SK-N-SH (cell line): ENCODE data around the gene C16orf74. TPM values are rescaled to one million over a fixed set of nuclear protein-coding genes. Genes with fewer than 3 reads are reported as not detected.

Experiments used
- CTCF ChIA-PET: fragments of 300-600, 350-600 bp; formaldehyde crosslinking; extraction: SDS; loops from one replicate; lab custom pipeline; 2021; lab: Yijun Ruan, JAX
- POLR2A ChIA-PET: fragments of 350-600 bp; sonication (Branson Sonifier 250); formaldehyde crosslinking; extraction: SDS; loops from one replicate; lab custom pipeline; 2020; ENCODE audit warnings: antibody characterized with exemption, inconsistent platforms; lab: Yijun Ruan, JAX
- DNase-seq: peaks from one replicate; pipeline ENCODE4 v3.0.0; 2012
- H2AFZ ChIP-seq: fragments of 200-600 bp; sonication (generic); 2 replicates; pipeline ENCODE4 v1.8.1; 2016; ENCODE audit warnings: antibody characterized with exemption, mild to moderate bottlenecking, low read depth
- H3F3A ChIP-seq: fragments of 200-600 bp; sonication (generic); replicated peaks from 2 replicates; pipeline ENCODE3; 2016; ENCODE audit warnings: antibody characterized with exemption, mild to moderate bottlenecking; ENCODE audit not compliant: insufficient read depth
- H3K27ac ChIP-seq, 2 experiments: fragments of 200-500 bp in 1 of 2; fragments of 200-600 bp in 1 of 2; sonication (Bioruptor generic) in 1 of 2; sonication (generic), shearing (Covaris generic) in 1 of 2; 2 replicates each; pipeline versions ENCODE4 v1.5.1 to v1.6.1; 2014 to 2016; ENCODE audit warnings: low read depth in 2 of 2, inconsistent platforms in 1 of 2, low read length in 1 of 2, mild to moderate bottlenecking in 1 of 2, mixed read lengths in 1 of 2
- H3K27me3 ChIP-seq: fragments of 200-600 bp; sonication (generic), shearing (Covaris generic); 2 replicates; pipeline ENCODE4 v1.6.1; 2016; ENCODE audit warnings: mixed run types; ENCODE audit not compliant: insufficient read depth
- H3K36me3 ChIP-seq, 2 experiments: fragments of 200-500 bp in 1 of 2; fragments of 200-600 bp in 1 of 2; sonication (Bioruptor generic) in 1 of 2; sonication (generic) in 1 of 2; replicated peaks in 1 of 2; 2 replicates each; pipeline versions ENCODE3 to v1.5.1; 2014 to 2016; ENCODE audit warnings: low read length in 1 of 2, mild to moderate bottlenecking in 1 of 2; ENCODE audit not compliant: insufficient read depth in 2 of 2, control insufficient read depth in 1 of 2
- H3K4me1 ChIP-seq, 2 experiments: fragments of 200-500 bp in 1 of 2; fragments of 200-600 bp in 1 of 2; sonication (Bioruptor generic) in 1 of 2; sonication (generic), shearing (Covaris generic) in 1 of 2; 2 replicates each; pipeline versions ENCODE4 v1.5.1 to v1.6.1; 2014 to 2016; ENCODE audit warnings: low read depth in 1 of 2, low read length in 1 of 2, mixed run types in 1 of 2; ENCODE audit not compliant: insufficient read depth in 2 of 2, control insufficient read depth in 1 of 2
- H3K4me2 ChIP-seq: fragments of 200-600 bp; sonication (generic), shearing (Covaris generic); 2 replicates; pipeline ENCODE4 v1.6.1; 2017; ENCODE audit warnings: mixed run types
- H3K4me3 ChIP-seq, 2 experiments: fragments of 200-500 bp in 1 of 2; fragments of 200-600 bp in 1 of 2; sonication (Bioruptor generic) in 1 of 2; sonication (generic), shearing (Covaris generic) in 1 of 2; 2 replicates each; pipeline versions ENCODE4 v1.5.1 to v1.8.1; 2014 to 2016; ENCODE audit warnings: low read depth in 2 of 2, inconsistent platforms in 1 of 2, low read length in 1 of 2, mild to moderate bottlenecking in 1 of 2, mixed read lengths in 1 of 2, moderate library complexity in 1 of 2
- H3K79me2 ChIP-seq: fragments of 200-600 bp; sonication (generic); 2 replicates; pipeline ENCODE4 v1.8.1; 2017; ENCODE audit warnings: mild to moderate bottlenecking; ENCODE audit not compliant: insufficient read depth
- H3K9ac ChIP-seq: fragments of 200-600 bp; sonication (generic); 2 replicates; pipeline ENCODE4 v1.6.1; 2017; ENCODE audit warnings: mixed run types
- H3K9me2 ChIP-seq: fragments of 200-600 bp; sonication (generic); 2 replicates; pipeline ENCODE4 v1.6.1; 2017; ENCODE audit warnings: mixed run types
- H3K9me3 ChIP-seq: fragments of 200-600 bp; sonication (generic); 2 replicates; pipeline ENCODE4 v1.6.1; 2017; ENCODE audit warnings: mixed run types, mild to moderate bottlenecking, moderate library complexity
- H4K20me1 ChIP-seq: fragments of 200-600 bp; sonication (generic); 2 replicates; pipeline ENCODE4 v1.6.1; 2017; ENCODE audit warnings: mild to moderate bottlenecking, mixed run types; ENCODE audit not compliant: insufficient read depth
- CHD2 ChIP-seq: fragments of 150-350 bp; IDR thresholded peaks from 2 replicates; pipeline ENCODE4 v1.6.1; 2018; ENCODE audit warnings: low read length; ENCODE audit not compliant: partially characterized antibody
- ELF1 ChIP-seq: IDR thresholded peaks from 2 replicates; pipeline ENCODE4 v1.4.0; 2012
- FOXM1 ChIP-seq: IDR thresholded peaks from 2 replicates; pipeline ENCODE4 v1.4.0; 2012; ENCODE audit warnings: low read depth, mild to moderate bottlenecking
- GABPA ChIP-seq: IDR thresholded peaks from 2 replicates; pipeline ENCODE4 v1.4.0; 2012; ENCODE audit warnings: low read depth, mild to moderate bottlenecking
- MAX ChIP-seq: IDR thresholded peaks from 2 replicates; pipeline ENCODE4 v1.4.0; 2012; ENCODE audit warnings: low read depth
- MEF2A ChIP-seq: IDR thresholded peaks from 2 replicates; pipeline ENCODE4 v1.4.0; 2012; ENCODE audit warnings: low read depth, borderline replicate concordance
- MXI1 ChIP-seq: IDR thresholded peaks from 2 replicates; pipeline ENCODE4 v1.6.1; 2012; ENCODE audit warnings: mild to moderate bottlenecking, low read depth, low read length, improper control_type of control experiment
- NFIC ChIP-seq: IDR thresholded peaks from 2 replicates; pipeline ENCODE4 v1.4.0; 2012; ENCODE audit warnings: borderline replicate concordance
- POLR2AphosphoS5 ChIP-seq: IDR thresholded peaks from 2 replicates; pipeline ENCODE4 v1.6.1; 2012; ENCODE audit warnings: low read depth, low read length
- REST ChIP-seq: IDR thresholded peaks from 2 replicates; pipeline ENCODE4 v1.6.1; 2012; ENCODE audit warnings: mild to moderate bottlenecking, low read depth, low read length, moderate library complexity
- SIN3A ChIP-seq: IDR thresholded peaks from 2 replicates; pipeline ENCODE4 v1.6.1; 2012; ENCODE audit warnings: low read depth, mild to moderate bottlenecking, low read length, moderate library complexity, borderline replicate concordance
- TAF1 ChIP-seq: IDR thresholded peaks from 2 replicates; pipeline ENCODE4 v1.6.1; 2012; ENCODE audit warnings: low read depth, mild to moderate bottlenecking, low read length, moderate library complexity, borderline replicate concordance
- TCF12 ChIP-seq: IDR thresholded peaks from 2 replicates; pipeline ENCODE4 v1.4.0; 2012
- WGBS: methylation state at CpG from one replicate; pipeline ENCODE4 v1.1.6; 2017; ENCODE audit warnings: low lambda C conversion rate; 5-methylcytosine and 5-hydroxymethylcytosine counted together
- polyA plus RNA-seq, 3 experiments: library from polyadenylated mRNA; depleted of rRNA; stranded (reverse); fragments of >200 nt; gene quantifications; 2 replicates each; pipeline ENCODE4 v1.2.3, GENCODE V29; 2012

The C16orf74 gene
- polyA plus RNA-seq, 1 of the 3 experiments (the other 2 are of a cell fraction), result 27.2 TPM

- H3K4me3 ChIP-seq, result peak within 1 kb of the TSS; percentile 88 to 96
- no peaks in the 10 kb centered on the region for H3K9me3 ChIP-seq
- DNase-seq, result peak; percentile 96
- ChIA-PET CTCF (interaction anchor here (0.7 to 1.0 kb wide), 3 partner anchors 11 to 124 kb away, joined by 3 to 4 read pairs (median 3); no protein-coding TSS in a partner anchor), POLR2A (interaction anchor here (0.5 kb wide), 1 partner anchor 59 kb away, joined by 3 read pairs; no protein-coding TSS in a partner anchor)
- H3K79me2 ChIP-seq, result peaks cover 89% of the 10 kb centered on the region
- peaks cover 57% of the 10 kb centered on the region for H4K20me1 ChIP-seq
- no peaks in the 10 kb centered on the region for H3K27me3 ChIP-seq
- peak within 1 kb of the TSS; percentile 96 for H3K9ac ChIP-seq
- H3K9me2 ChIP-seq, result no peaks in the 10 kb centered on the region
- H3K4me1 ChIP-seq, result peaks cover 14 to 15% of the 10 kb centered on the region in 2 experiments; a peak in 2 of 4 replicates
- H3K4me2 ChIP-seq, result peak within 1 kb of the TSS; percentile 98
- 1% methylated on average over 11 of the region's 87 CpGs for WGBS
- peaks cover 43 to 51% of the 10 kb centered on the region in 2 experiments for H3K36me3 ChIP-seq
- H2AFZ ChIP-seq, result peak within 1 kb of the TSS; percentile 78; the same call in 1 of the 2 replicates
- TF ChIP-seq REST (no peak), POLR2AphosphoS5 (peak; percentile 77), MEF2A (no peak), TCF12 (peak; percentile 20; the same call in 1 of the 2 replicates), MXI1 (peak; percentile 74; the same call in 1 of the 2 replicates), GABPA (peak; percentile 80), TAF1 (peak; percentile 87), FOXM1 (no peak), CHD2 (peak; percentile 62), ELF1 (peak; percentile 90), MAX (peak; percentile 81), SIN3A (peak; percentile 77), NFIC (peak; percentile 23; the same call in 1 of the 2 replicates)
- H3K27ac ChIP-seq, result peak within 1 kb of the TSS; percentile 69 to 78
- H3F3A ChIP-seq, result peaks cover 3% of the 10 kb centered on the region
Observed at GRCh38 chr16:85799497-85800320, 48.8 kb upstream of the C16orf74 start, which contains the start of the genes COX4I1 and EMC8. COX4I1 (plus strand) TSS chr16:85799695; CDS start chr16:85801206, 1,511 bp downstream. EMC8 (minus strand) TSS chr16:85799544; CDS start chr16:85799295, 249 bp downstream.
